Measurements from ENCODE around the gene SEMA5A. TPM values are rescaled to one million over a fixed set of nuclear protein-coding genes. Genes with fewer than 3 reads are reported as not detected.

Gene SEMA5A
- polyA plus RNA-seq, 1 of the 3 experiments (the other 2 are of a cell fraction), result 0.58 TPM

- TF ChIP-seq REST (IDR thresholded peaks at IDR 0.05; ENCODE audit: low read depth, low read length), result no peak
- no peak for TF ChIP-seq SMC3 (IDR thresholded peaks at IDR 0.05; ENCODE audit: low read depth, low read length)
- TF ChIP-seq NFIC (IDR thresholded peaks at IDR 0.05; ENCODE audit: borderline replicate concordance), result no peak
- TF ChIP-seq TAF1 (IDR thresholded peaks at IDR 0.05; ENCODE audit: borderline replicate concordance, low read depth, low read length), result no peak
Measured at GRCh38 chr5:9362600-9362999, 183.3 kb downstream of the SEMA5A start (continued).

GRCh38 chr5:9361835-9362234 is 184.0 kb downstream of the SEMA5A start:
- H3K27me3 ChIP-seq (ENCODE audit: insufficient read depth), result no peaks in the 10 kb centered on the region
- 53% methylated on average over 8 of the region's 8 CpGs for WGBS (ENCODE audit: low lambda C conversion rate)

More at GRCh38 chr5:9361835-9362234, 184.0 kb downstream of the SEMA5A start:
- TF ChIP-seq SMC3 (IDR thresholded peaks at IDR 0.05; ENCODE audit: low read depth, low read length) (peak; percentile 41; the same call in 1 of the 2 replicates), RAD21 (IDR thresholded peaks at IDR 0.05; ENCODE audit: low read length) (peak; percentile 43), NFIC (IDR thresholded peaks at IDR 0.05; ENCODE audit: borderline replicate concordance) (no peak), USF2 (IDR thresholded peaks at IDR 0.05; ENCODE audit: borderline replicate concordance, low read depth, low read length) (no peak), CHD2 (IDR thresholded peaks at IDR 0.05; ENCODE audit: low read length, partially characterized antibody) (no peak), CTCF (IDR thresholded peaks at IDR 0.05) (peak; percentile 73)
- CTCF ChIA-PET, result interaction anchor here (0.6 to 1.3 kb wide), 3 partner anchors 11 to 121 kb away, joined by 3 to 5 read pairs (median 3); no protein-coding TSS in a partner anchor
- Histone ChIP-seq H3K4me1 (ENCODE audit: control insufficient read depth in 1 of 2, insufficient read depth in 2 of 2, low read depth in 1 of 2, low read length in 1 of 2) (peaks cover 9 to 15% of the 10 kb centered on the region in 2 experiments; a peak in 3 of 4 replicates), H3K79me2 (ENCODE audit: insufficient read depth) (no peaks in the 10 kb centered on the region), H3K27ac (ENCODE audit: low read depth in 2 of 2, low read length in 1 of 2) (no peak overlapping the region), H3F3A (replicated peaks; ENCODE audit: insufficient read depth) (no peaks in the 10 kb centered on the region), H3K9me2 (no peaks in the 10 kb centered on the region), H3K9me3 (no peaks in the 10 kb centered on the region), H3K4me2 (no peak overlapping the region), H4K20me1 (ENCODE audit: insufficient read depth) (no peaks in the 10 kb centered on the region), H3K4me3 (ENCODE audit: low read depth in 2 of 2, low read length in 1 of 2) (no peak overlapping the region), H3K9ac (no peak overlapping the region), H2AFZ (ENCODE audit: low read depth) (no peak overlapping the region), H3K36me3 (replicated peaks in 1 of 2; ENCODE audit: control insufficient read depth in 1 of 2, insufficient read depth in 2 of 2, low read length in 1 of 2) (no peaks in the 10 kb centered on the region)
- POLR2A ChIA-PET, result no interaction called here
- peak; percentile 17 for DNase-seq
